GM21423 (cell line): ENCODE measurements around the gene CD320.
"Not testable (repeated sequence)": the region's sequence is repeated elsewhere in the genome, so short reads cannot be mapped to it uniquely, and the experiment has no call there.

Source experiments
- ATAC-seq: cut with Tn5 transposase; IDR thresholded peaks from one replicate; pipeline ENCODE4 v1.9.1; 2021; ENCODE audit warnings: mild to moderate bottlenecking, moderate library complexity; ENCODE audit not compliant: unreplicated experiment

Gene CD320

GRCh38 chr19:8310342-8311055, 2.3 kb upstream of the CD320 start:
- no peak for ATAC-seq

GRCh38 chr19:8308891-8309291, 733 bp upstream of the CD320 start:
- no peak for ATAC-seq

- ATAC-seq, result no peak
Observed at GRCh38 chr19:8307400-8307964, 676 bp downstream of the CD320 start.

- no peak for ATAC-seq
Observed at GRCh38 chr19:8306235-8307054, 1.7 kb downstream of the CD320 start.

GRCh38 chr19:8305798-8306197, 2.4 kb downstream of the CD320 start:
- no peak for ATAC-seq

GRCh38 chr19:8304841-8305621, 3.1 kb downstream of the CD320 start:
- ATAC-seq, result no peak

- no peak for ATAC-seq
Observed at GRCh38 chr19:8302734-8303133, 5.4 kb downstream of the CD320 start.

- ATAC-seq, result no peak
Observed at GRCh38 chr19:8302357-8302691, 5.8 kb downstream of the CD320 start.

- ATAC-seq, result not testable (repeated sequence)
Observed at GRCh38 chr19:8291337-8291736, 16.8 kb downstream of the CD320 start.

GRCh38 chr19:8276508-8276907, 31.6 kb downstream of the CD320 start:
- ATAC-seq, result not testable (repeated sequence)

GRCh38 chr19:8269724-8270123, 38.4 kb downstream of the CD320 start:
- ATAC-seq, result no peak

GRCh38 chr19:8265872-8266271, 42.3 kb downstream of the CD320 start:
- ATAC-seq, result no peak

- ATAC-seq, result not testable (repeated sequence)
Observed at GRCh38 chr19:8264248-8264647, 43.9 kb downstream of the CD320 start.

GRCh38 chr19:8262431-8262830, 45.7 kb downstream of the CD320 start:
- no peak for ATAC-seq

- no peak for ATAC-seq
Observed at GRCh38 chr19:8261881-8262280, 46.3 kb downstream of the CD320 start.

GRCh38 chr19:8261347-8261746, 46.8 kb downstream of the CD320 start:
- ATAC-seq, result no peak

GRCh38 chr19:8259922-8260247, 48.3 kb downstream of the CD320 start:
- ATAC-seq, result no peak

GRCh38 chr19:8259142-8259921, 48.8 kb downstream of the CD320 start:
- ATAC-seq, result no peak

GRCh38 chr19:8257052-8257443, 51.1 kb downstream of the CD320 start:
- ATAC-seq, result no peak

- no peak for ATAC-seq
Observed at GRCh38 chr19:8256276-8257051, 51.7 kb downstream of the CD320 start.
